HS-5 (cell line): ENCODE results near the gene ARF1.

Experiments used
- DNase-seq: peaks from one replicate; pipeline ENCODE4 v3.0.0-alpha.2; 2012; ENCODE audit warnings: low read depth

ARF1 gene

DNA sequence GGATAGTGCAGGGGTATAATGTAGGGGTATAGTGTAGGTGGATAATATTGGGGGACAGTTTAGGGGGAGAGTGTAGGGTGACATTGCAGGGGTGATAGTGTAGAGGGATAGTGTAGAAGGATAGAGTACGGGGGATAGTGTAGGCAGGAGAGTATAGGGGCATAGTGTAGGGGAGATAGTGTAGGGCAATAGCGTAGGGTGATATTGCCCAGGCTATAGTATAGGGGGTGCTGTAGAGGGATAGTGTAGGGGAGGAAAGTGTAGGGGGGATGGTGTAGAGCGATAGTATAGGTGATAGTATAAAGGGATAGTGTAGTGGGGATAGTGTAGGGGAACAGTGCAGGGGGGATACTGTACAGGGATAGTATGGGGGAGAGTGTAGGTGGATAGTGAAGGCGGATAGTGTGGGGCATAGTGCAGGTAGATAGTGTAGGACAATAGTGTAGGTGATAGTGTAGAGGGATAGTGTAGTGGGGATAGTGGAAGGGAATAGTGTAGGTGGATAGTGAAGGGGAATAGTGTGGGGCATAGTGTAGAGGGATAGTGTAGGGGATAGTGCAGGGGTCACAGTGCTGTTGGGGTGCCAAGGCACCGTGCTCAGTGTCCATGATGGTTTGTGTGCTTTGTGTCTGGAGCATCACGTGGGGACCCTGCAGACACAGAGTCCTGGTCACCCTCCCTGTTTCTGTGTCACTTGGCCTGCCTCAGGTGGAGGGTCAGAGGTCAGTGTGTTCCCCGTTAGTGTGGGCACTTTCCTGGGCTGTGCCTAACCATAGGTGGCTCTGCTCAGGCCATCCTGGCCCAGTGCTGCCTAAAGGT is 10.5 kb upstream of the ARF1 start:
- DNase-seq: no peak

DNA sequence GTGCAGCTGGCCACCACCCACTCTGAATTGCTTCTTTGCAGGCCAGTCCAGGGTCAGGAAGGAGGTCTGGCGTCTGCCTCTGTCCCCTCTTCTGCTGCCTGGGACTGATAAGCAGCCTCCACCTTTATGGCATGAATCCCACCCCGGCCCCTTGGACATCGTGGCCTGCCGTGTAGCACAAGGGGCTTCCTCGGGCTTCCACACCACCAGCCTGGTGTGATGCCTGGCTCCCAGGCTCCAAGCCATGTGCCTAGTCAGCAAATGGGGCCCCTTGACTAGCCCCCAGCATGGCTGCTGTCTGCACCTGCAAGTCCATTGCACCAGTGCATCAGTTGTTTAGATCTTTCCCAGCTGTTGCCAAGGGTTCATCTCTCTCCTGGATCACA is 9.9 kb upstream of the ARF1 start:
- DNase-seq: no peak

- no peak for DNase-seq
These were observed 9.2 kb upstream of the ARF1 start for GRCh38 chr1:228073061-228073856.

DNA sequence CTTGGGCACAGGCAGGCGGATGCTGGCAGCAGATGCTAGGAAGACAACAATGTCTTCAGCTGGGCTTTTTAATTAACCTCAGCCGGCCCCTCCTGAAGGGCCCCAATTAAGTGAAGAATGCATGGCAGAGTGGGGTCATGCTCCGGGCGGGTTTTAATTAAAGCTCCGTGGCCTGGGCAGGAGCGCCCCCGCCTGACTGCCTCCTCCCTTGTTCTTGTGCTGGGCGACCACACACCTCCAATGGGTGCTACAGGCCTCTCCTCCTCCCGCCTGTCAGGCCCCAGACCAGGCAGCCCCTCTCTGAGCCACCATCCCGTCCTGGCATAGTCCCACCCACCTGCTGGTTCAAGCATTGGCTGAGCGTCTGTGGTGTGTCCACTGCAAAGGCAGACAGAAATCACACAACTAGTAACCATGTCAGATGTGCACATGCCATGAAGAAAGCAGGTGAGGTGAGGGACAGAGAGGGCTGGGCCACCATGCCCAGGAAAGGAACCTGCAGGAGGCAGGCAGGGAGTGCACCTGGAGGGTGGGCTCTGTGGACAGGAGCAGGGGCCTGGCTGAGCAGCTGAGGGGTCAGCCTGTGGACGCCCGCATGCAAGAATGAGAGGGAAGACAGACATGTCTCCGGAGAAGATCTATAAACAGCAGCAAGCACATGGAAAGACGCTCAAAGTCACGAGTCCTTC is 8.5 kb upstream of the ARF1 start:
- DNase-seq: no peak

GRCh38 chr1:228074954-228075730 is 7.4 kb upstream of the ARF1 start:
- no peak for DNase-seq

GRCh38 chr1:228075801-228076271 is 6.7 kb upstream of the ARF1 start:
- no peak for DNase-seq

GRCh38 chr1:228076796-228077430 is 5.6 kb upstream of the ARF1 start:
- no peak for DNase-seq

- no peak for DNase-seq
These were observed 4.8 kb upstream of the ARF1 start for GRCh38 chr1:228077565-228078330.

- no peak for DNase-seq
These were observed 3.5 kb upstream of the ARF1 start for GRCh38 chr1:228079013-228079412.

DNA sequence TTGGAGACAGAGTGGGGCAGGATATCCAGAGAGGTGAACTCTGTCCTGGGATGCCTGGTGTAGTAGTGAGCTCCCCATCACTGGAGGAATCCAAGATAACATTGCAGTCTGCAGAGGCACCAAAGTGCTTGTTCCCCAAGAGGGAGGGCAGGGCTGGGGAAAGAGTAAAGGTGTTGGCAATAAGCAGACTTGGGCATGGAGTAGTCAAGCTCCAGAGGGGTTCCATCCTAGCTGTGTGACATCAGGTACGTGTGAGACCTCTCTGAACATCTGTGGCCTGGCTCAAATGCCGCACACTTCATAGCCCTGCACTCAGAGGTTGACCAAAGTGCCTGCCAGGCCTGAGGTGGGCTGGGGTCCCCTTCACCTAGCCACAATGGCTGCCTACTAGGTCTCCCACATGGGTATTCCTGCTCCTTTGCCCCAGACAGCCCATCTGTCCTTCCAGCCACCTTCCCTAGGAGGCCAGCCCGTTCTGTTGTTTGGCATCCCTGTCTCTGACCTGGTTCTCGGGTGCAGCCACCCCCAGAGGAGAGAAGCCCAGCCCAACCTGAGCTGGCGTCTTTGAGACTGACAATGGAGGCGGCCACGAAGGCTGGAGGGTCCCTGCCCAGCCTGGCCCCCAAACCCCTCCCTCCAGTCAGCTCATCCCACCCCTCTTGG is 2.8 kb upstream of the ARF1 start:
- DNase-seq: no peak

GRCh38 chr1:228081144-228081543 is 1.4 kb upstream of the ARF1 start:
- no peak for DNase-seq

GRCh38 chr1:228081578-228082213 is 812 bp upstream of the ARF1 start:
- DNase-seq: no peak

DNA sequence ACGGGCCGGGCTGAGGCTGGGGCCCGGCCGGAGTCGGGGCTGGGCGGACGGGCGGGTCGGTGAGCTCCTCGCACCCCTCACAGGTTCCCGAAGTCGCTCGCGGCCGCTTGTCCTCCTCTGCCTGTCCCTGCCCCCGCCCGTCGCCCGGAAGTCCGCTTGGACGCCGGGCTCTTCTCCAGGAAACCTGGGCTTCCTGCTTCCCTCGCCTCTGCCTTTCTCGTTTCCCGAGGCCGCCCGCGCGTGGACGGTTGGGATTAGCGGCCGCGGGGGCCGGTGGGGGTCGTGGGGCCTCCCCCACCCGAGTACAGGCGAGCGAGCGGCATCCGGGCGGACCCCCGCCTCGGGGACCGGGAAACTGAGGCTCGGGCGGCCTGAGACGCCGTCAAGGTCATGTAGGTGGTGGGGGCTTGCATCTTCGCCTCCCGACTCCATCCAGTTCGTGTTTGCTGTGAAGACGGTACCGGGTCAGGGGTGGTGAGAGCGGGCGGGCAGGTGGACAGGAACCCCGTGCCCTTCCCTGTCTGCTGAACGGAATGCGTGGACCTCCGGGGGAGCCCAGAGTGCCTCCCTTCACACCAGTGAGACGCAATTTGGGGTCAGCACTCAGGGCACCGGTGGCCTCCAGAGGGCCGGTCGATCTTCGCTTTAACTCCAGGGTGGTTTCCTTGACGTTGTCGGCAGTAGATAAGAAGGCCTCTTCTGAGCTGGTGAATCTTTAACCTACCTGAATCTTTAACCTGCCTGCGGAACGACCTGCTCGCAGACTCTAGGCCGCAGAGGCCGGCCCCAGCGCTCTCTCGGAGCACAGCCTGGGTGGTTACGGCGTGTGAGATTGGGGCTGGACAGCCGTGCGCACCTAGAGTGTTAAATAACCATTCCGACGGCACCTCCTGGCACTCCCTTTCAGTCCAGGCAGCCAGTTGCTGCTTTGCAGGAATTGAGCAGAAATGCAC is 686 bp downstream of the ARF1 start:
- DNase-seq: no peak

- DNase-seq: no peak
These were observed 1.4 kb downstream of the ARF1 start for GRCh38 chr1:228083871-228084278.

- DNase-seq: peak; percentile 72
These were observed 1.8 kb downstream of the ARF1 start for GRCh38 chr1:228084325-228084724.

GRCh38 chr1:228084797-228085196 is 2.3 kb downstream of the ARF1 start:
- DNase-seq: no peak

GRCh38 chr1:228085287-228085951 is 2.9 kb downstream of the ARF1 start:
- DNase-seq: peak; percentile 75

GRCh38 chr1:228087771-228088251 is 5.3 kb downstream of the ARF1 start:
- DNase-seq: peak; percentile 88
